Adrenal gland (tissue), 5 donors: Measurements from ENCODE around the gene FUT8.

ENCODE experiments used
- POLR2A ChIP-seq, 2 donors: fragments of 450-650 bp; IDR thresholded peaks; one replicate each; pipeline ENCODE4 v1.6.1; 2017; ENCODE audit warnings: antibody characterized with exemption in 2 of 2, mild to moderate bottlenecking in 2 of 2, moderate library complexity in 1 of 2
- TF ChIP-seq, protein P1 (sequence below), 6 experiments: fragments of 450-650 bp in 4 of 6; fragments of 200-600 bp in 2 of 6; sonication (generic) in 1 of 6; IDR thresholded peaks; 1 replicate in 5 of 6; 2 replicates in 1 of 6; pipeline versions ENCODE4 v1.5.1 to v1.8.0; 2016 to 2021; ENCODE audit warnings: antibody characterized with exemption in 6 of 6, mild to moderate bottlenecking in 2 of 6, moderate library complexity in 1 of 6
- donor health status: DM: no; HTN: no; CAD: no.

DNA sequence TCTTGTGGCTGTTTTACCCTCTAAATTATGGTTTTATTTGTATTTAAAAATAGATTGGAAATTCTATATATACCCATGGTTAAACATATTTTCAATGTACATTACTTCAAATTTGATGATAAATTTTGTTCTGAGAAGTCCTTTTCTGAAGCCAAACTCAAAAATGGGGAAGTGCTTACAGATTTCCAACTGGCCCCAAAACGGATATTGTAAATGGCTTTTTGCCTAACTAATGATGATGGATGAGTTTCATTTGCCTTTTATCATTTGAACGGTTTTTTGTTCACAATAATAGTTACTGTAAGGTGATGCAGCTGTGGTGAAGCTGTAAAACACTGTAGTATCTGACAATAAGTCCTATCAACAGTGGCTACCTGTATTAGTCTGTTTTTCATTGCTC, 136.9 kb downstream of the FUT8 start:
- no peak for TF ChIP-seq POLR2A (IDR thresholded peaks at IDR 0.05)
- TF ChIP-seq, protein P1, sequence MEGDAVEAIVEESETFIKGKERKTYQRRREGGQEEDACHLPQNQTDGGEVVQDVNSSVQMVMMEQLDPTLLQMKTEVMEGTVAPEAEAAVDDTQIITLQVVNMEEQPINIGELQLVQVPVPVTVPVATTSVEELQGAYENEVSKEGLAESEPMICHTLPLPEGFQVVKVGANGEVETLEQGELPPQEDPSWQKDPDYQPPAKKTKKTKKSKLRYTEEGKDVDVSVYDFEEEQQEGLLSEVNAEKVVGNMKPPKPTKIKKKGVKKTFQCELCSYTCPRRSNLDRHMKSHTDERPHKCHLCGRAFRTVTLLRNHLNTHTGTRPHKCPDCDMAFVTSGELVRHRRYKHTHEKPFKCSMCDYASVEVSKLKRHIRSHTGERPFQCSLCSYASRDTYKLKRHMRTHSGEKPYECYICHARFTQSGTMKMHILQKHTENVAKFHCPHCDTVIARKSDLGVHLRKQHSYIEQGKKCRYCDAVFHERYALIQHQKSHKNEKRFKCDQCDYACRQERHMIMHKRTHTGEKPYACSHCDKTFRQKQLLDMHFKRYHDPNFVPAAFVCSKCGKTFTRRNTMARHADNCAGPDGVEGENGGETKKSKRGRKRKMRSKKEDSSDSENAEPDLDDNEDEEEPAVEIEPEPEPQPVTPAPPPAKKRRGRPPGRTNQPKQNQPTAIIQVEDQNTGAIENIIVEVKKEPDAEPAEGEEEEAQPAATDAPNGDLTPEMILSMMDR (IDR thresholded peaks at IDR 0.05) = no peak
